CD4-positive, alpha-beta T cell treated with Interleukin-2 at 100 ng/mL for 4 hours (primary cell): ENCODE data around the gene TAF1D.

Source experiments
- DNase-seq: peaks from one replicate; pipeline ENCODE4 v3.0.0-alpha.2; 2020; ENCODE audit warnings: low spot score

The TAF1D gene

DNA sequence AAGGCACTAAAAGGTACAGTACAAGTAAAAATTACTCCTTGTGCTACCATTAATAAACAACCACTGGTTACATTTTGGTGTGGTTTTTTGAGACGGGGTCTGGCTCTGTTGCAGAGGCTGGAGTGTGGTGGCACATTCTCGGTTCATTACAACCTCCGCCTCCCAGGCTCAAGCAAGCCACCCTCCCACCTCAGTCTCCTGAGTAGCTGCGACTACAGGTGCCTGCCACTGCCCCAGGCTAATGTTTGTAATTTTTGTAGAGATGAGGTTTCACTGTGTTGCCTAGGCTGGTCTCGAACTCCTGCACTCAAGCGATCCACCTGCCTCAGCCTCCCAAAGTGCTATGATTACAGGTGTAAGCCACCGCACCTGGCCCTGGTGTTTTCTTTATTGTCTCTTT lies 20.8 kb downstream of the TAF1D start:
- no peak for DNase-seq

DNA sequence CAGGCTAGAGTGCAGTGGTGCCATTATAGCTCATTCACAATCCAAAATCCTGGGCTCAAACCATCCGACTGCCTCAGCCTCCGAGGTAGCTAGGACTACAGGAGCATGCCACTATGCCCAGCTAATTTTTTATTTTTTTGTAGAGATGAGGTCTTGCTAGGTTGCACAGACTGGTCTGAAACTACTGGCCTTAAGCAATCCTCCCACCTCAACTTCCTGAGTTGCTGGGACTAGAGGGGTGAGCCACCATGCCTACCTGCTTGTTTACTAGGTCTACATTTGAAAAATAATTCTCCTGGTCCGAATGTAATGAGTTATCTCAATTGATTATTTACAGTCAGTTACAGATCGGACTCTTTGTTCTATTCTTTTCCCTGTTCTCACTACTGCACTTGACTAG lies 22.0 kb downstream of the TAF1D start:
- no peak for DNase-seq

DNA sequence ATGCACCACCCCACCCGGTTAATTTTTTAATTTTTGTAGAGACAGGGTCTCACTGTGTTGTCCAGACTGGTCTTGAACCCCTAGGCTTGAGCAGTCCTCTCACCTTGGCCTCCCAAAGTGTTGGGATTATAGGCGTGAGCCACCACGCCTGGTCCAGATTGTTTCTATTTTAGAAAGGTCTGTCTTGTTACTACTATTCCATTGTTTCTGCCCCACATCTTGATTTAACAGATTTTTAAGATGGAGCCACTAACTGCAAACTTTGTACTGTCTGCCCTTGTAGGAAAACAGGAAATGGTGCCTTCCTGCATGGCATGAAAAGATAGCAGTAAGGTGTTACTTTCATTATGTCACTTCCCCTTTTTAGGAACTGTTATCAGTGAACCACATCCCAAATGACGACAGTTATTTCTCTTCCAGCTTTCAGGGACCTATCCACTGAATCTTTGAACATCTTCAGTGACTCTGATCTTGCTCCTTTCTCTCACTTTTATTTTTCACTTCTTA lies 23.2 kb downstream of the TAF1D start:
- DNase-seq, result peak; percentile 30

DNA sequence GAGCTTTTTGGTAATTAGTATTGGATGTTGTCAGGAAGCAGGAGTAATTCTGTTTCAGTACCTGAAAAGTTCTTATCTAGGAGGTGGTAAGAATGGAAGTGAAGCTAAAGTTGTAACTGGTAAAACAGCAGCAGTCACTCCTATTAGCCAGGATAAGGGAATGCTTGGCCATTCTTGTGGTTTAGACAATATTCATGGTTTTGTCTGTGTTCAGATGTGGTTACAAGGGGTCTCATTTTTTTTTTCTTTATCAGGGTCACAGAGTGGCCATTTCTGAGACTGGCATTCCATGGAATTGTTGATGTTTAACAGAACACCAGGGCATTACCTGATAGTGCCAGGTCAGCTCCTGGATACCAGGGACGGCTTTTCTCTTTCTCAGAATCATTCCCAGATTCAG lies 23.8 kb downstream of the TAF1D start:
- DNase-seq, result no peak

DNA sequence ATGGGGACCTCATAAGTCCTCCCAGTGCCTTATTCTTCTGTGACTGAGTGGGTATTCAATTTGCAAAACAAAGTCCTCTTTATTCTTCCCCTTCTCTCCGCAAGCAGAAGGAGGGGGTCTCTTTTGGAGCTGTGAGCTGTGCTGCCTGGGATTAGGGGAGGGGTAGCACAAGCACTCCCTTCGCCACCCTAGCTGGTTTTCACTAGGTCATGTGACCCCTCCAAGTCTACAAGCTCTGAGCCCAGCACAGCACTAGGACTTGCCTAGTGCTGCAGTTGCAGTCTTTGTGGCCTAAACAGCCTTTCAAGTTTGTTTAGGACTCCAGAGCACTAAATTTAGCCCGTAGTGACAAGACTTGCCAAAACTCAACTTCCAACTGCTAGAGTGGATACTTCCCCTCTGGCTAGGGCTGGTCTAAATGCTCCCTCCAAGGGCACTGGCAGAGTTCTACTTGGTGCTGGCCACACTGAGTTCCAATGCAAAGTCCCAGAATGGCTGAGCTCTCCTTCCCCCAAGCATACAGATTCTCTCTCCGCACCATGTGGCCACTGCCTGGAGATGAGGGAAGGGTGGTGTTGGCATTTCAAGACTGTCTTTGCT lies 25.4 kb downstream of the TAF1D start:
- no peak for DNase-seq

DNA sequence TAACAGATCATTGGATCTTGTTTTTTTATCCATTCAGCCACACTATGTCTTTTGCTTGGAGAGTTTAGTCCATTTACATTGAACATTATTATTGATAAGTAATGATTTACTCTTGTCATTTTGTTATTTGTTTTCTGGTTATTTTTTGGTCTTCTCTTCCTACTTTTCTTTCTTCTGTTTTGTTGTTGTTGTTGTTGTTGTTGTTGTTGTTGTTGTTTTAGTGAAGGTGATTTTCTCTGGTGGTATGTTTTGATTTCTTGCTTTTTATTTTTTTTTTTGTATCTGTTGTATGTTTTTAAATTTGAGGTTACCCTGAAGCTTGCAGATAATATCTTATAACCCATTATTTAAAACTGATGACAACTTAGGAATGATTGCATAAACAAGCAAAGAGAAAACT lies 28.6 kb downstream of the TAF1D start:
- no peak for DNase-seq

DNA sequence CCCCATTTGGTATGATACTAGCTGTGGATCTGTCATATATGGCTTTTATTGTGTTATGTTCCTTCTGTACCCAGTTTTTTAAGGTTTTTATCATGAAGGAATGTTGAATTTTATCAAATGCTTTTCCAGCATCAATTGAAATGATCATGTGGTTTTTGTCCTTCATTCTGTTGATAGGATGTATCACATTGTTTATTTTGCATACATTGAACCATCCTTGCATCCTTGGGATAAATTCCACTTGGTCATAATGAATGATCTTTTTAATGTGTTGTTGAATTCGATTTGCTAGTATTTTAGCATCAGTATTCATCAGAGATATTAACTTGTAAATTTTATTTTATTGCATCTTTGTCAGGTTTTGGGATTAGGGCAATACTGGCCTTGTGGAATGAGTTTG lies 31.1 kb downstream of the TAF1D start:
- DNase-seq, result no peak

DNA sequence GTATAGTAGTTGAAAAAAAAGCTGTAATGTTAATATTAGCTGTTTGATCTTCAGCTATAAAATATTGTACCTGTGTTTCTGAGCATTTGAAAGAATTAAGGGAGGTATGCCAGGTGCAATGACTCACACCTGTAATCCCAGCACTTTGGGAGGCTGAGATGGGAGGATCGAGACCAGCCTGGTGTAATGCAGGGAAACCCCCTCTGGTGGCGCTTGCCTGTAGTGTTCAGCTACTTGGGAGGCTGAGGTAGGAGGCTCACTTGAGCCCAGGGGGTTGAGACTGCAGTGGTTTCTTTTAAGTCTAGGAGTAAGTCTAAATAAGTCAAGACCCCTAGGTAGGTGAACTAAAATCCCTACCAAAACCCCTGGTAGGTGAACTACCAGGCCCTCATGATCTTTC lies 37.1 kb downstream of the TAF1D start:
- no peak for DNase-seq

DNA sequence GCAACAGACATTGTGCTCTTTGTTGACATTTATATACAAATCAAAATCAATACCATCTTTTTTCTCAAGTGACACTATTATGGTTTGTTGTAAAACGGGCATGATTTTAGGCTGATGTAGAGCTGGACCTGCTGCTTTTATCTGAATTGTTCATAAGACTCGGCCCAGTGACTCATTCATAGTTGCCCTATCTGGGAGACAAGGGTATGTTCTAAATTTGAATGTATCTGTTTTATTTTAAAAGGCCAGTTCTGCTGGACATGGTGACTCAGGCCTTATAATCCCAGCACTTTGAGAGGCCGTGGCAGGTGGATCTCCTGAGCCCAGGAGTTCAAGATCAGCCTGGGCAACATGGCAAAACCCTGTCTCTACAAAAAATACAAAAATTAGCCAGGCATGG lies 40.5 kb downstream of the TAF1D start:
- DNase-seq, result no peak

DNA sequence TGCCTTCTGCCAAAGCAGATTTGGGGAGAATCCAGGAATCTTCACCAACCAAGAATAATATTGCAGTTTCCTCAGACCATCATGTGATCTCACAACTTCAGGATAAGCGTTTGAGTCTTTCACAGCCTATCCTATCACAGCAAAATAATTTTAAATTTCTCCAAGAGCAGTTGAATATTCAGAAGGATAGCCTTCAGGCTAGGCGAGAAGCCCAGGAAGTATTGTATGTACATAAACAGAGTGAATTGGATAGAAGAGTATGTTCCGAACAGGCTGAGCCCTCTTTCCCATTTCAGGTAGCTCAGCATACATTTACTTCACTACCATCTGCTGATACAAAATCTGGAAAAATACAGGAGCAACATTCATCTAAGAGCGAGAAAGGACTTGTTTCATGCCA lies 43.7 kb downstream of the TAF1D start:
- DNase-seq, result no peak

DNA sequence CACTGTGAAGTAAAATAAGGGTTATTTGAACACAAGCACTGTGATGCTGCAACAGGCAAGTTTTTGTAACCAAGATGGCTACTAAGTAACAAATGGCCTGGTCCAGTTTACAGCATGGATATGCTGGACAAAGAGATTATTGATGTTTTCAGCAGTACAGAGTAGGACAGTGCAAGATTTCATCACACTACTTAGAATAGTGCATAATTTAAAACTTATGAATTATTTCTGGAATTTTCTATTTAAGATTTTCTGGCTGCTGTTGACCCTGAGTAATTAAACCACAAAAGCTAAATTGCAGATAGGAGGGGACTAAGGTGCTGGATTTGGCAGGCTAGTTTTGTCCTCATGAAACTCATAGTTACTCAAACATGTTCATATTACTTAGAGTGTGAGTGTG lies 46.7 kb downstream of the TAF1D start:
- DNase-seq, result no peak

DNA sequence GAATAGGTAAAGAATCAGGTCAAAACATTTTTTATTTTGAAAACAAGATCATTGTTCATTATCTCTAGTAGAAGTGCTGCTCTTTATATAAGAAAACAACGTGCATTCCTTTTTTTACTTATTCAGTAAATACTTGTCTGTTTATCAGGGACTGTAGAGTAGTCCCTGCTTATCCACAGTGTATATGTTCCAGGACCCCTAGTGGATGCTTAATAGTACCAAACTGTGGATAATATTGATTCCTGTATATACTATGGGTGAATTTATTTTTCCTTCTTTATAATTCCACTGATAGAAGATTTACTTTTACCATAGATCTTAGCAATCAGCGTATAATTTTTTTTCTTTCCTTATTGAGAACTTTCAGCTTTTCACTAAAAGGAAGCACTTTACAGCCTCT lies 47.2 kb downstream of the TAF1D start:
- no peak for DNase-seq

DNA sequence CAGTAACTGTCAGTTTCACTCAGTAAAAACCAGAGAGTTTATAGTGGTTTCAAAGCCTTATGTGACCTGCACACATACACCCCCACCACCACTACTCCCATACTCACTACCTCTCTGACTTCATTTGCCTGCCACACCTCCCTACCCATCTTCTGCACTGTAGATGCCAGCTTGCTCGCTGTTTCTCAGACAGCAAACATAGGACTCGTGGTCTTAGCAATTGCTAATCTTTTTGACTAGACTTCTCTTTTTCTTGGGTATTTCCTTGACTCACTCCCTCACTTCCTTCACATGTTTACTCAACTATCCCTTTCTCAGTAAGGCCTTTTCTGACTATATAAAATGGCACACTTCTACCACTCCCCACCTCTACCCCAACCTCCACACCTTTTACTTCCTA lies 52.1 kb downstream of the TAF1D start:
- no peak for DNase-seq

DNA sequence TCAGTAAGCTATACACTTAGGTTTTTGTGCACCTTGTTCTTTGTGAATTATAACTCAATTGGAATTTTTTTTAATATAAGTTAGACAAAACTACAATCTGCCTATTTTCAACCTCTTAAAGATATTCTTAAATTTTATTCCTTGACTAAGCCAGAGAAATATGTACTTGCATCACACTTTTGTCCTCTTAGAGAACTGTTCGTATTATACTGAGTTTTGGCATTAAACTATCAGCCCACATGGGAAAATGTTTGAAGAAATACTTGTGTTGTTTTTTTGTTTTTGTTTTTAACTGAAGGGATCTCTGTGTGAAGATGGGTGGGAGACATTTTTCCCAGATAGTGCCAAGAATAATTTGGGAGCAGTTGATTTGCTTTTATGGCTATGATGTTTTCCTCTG lies 54.5 kb downstream of the TAF1D start:
- DNase-seq, result no peak

DNA sequence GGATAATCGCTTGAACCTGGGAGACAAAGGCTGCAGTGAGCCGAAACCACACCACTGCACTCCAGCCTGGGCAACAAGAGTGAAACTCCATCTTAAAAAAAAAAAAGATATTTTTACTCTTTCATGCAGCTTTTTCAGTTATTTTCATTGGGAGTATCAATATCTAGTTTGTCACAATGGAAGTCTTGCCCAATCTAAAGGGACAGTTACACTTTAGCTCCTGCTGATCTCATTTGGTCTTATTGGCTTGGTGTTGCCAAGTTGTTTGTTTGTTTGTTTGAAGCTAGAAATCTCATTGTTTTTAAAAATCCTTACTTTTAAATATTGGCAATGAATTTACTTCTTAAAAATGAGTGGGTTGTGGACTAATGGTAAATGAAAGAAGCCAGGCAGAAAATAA lies 55.1 kb downstream of the TAF1D start:
- DNase-seq, result no peak
